Esophagus muscularis mucosa (tissue), 3 donors: Measurements from ENCODE around the gene ZFAND5.
A peak's percentile ranks its signal among the peaks of the same experiment; 100 is the strongest.

Experiments used
- POLR2A ChIP-seq: fragments of 450-650 bp; IDR thresholded peaks from one replicate; pipeline ENCODE4 v1.6.1; 2017; ENCODE audit warnings: antibody characterized with exemption, moderate library complexity, mild to moderate bottlenecking, low read depth
- POLR2AphosphoS5 ChIP-seq, 2 donors: sonication (generic); formaldehyde crosslinking; IDR thresholded peaks; one replicate each; pipeline ENCODE4 v1.6.1; 2017; ENCODE audit warnings: antibody characterized with exemption in 2 of 2
- TF ChIP-seq, protein P1 (sequence below), 3 experiments: fragments of 200-600 bp in 2 of 3; fragments of 450-650 bp in 1 of 3; sonication (generic) in 2 of 3; IDR thresholded peaks; one replicate each; pipeline ENCODE4 v1.5.1; 2017 to 2019; ENCODE audit warnings: antibody characterized with exemption in 3 of 3, mild to moderate bottlenecking in 2 of 3, moderate library complexity in 1 of 3

DNA sequence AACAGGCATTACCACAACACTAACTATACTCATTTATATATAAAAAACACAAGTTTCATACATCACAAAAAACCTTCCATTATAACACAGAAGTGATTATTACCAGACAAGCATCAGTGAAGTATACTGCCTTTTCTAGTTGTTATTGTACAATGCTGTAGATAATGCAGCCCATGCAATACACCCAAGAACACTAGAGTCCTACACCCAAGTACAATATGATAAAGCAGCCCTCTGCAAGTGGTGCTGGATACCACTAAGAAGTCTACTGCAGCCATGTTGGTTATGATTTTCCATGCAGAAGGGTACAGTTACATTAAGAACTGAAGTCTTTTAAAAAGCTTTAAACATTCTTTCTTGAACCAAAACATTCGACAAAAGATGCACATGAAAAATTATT is 10.3 kb downstream of the ZFAND5 start:
- TF ChIP-seq, protein P1, sequence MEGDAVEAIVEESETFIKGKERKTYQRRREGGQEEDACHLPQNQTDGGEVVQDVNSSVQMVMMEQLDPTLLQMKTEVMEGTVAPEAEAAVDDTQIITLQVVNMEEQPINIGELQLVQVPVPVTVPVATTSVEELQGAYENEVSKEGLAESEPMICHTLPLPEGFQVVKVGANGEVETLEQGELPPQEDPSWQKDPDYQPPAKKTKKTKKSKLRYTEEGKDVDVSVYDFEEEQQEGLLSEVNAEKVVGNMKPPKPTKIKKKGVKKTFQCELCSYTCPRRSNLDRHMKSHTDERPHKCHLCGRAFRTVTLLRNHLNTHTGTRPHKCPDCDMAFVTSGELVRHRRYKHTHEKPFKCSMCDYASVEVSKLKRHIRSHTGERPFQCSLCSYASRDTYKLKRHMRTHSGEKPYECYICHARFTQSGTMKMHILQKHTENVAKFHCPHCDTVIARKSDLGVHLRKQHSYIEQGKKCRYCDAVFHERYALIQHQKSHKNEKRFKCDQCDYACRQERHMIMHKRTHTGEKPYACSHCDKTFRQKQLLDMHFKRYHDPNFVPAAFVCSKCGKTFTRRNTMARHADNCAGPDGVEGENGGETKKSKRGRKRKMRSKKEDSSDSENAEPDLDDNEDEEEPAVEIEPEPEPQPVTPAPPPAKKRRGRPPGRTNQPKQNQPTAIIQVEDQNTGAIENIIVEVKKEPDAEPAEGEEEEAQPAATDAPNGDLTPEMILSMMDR (IDR thresholded peaks at IDR 0.05), result no peak
- TF ChIP-seq POLR2AphosphoS5 (IDR thresholded peaks at IDR 0.05) (peak in 1 of 2 donors; percentile 77), POLR2A (peak; percentile 20)
